Stimulated activated CD8-positive, alpha-beta memory T cell treated with anti-CD3 and anti-CD28 coated beads, Interleukin-4, amount 100 ng/mL, for 48 hours (primary cell): ENCODE data around the gene HELZ2.

Experiments
- DNase-seq: peaks from one replicate; pipeline ENCODE4 v3.0.0-alpha.2; 2020

Gene HELZ2

DNA sequence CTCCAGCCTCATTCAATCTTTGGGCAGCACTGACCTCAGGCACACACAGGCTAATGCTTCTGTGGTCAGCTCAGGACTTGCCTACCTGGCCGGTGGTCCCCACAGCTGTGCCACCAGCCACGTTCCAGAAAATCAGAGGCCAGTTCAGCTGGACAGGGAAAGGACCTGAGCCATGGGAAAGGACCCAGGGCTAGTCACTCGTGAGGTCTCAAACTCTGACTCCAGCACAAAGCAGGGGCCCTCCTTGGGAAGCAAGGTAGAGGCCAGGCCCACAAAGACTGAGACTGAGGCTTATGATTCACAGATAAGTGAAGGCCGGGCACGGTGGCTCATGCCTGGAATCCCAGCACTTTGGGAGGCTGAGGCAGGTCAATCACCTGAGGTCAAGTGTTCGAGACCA lies 22.4 kb upstream of the HELZ2 start:
- no peak for DNase-seq

- DNase-seq = no peak
Observed at GRCh38 chr20:63595416-63596127, 21.5 kb upstream of the HELZ2 start.

DNA sequence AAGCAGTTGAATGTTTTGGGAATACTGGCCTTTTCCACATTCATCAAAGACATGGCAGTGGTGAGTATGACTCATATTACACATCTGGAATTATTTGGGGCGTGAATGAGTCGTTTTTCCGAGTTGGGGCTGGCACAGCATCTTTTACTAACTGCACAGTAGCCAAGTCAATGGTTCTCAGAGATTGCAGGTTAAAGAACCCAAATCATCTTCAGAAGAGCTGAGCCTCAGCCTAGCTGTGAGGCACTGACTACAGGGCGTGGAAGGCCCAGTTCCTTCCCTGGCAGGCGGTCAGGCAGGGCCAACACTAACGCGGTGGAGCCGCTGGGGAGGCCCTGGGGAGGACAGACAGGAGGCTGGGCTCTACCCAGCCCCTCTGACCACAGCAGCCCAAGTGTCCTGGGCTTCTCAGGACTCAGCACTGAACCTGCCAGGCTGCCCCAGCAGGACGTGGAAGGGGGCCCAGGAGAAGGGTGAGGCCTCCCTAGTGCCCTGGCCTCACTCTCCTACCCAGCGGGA lies 20.1 kb upstream of the HELZ2 start:
- no peak for DNase-seq

- no peak for DNase-seq
Observed at GRCh38 chr20:63592661-63593060, 18.6 kb upstream of the HELZ2 start.

DNA sequence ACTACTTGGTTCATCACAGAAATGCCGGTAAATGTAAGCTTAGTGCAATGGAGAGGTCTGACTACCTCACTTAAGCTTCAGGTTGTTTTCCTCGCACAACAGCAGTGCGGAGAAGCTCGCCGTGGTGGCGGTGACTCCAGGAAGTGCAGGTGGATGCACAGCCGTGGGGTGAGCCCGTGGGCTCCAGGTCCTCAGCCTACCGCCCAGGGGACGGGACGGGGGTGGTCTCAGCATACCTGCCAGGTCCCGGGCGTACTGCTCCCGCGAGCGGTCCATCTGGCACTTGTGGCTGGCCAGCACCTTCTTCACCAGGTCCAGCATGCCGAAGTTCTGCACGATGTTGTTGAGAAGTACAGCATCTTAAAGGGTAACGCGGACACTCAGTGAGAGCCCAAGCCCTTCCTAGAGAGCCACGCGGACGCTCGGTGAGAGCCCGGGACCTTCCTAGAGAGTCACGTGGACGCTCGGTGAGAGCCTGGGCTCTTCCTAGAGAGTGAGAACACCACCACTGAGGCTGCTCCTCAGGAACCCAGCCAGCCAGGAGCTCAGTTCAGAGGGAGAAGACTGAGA lies 17.8 kb upstream of the HELZ2 start:
- no peak for DNase-seq

DNA sequence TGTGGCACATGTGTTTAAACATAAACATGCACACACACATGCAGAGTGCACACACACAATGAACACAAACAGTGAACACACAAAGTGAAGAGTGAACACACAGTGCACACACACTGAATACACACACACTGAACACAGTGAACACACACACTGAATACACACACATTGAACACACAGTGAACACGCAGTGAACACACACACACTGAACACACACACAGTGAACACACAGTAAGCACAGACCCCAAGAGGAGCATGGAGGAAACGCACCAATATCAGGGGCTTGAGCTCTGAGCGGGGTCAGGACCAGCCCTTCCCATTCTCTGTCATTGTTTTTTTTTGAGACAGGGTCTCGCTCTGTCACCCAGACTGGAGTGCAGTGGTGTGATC lies 17.1 kb upstream of the HELZ2 start:
- no peak for DNase-seq

DNA sequence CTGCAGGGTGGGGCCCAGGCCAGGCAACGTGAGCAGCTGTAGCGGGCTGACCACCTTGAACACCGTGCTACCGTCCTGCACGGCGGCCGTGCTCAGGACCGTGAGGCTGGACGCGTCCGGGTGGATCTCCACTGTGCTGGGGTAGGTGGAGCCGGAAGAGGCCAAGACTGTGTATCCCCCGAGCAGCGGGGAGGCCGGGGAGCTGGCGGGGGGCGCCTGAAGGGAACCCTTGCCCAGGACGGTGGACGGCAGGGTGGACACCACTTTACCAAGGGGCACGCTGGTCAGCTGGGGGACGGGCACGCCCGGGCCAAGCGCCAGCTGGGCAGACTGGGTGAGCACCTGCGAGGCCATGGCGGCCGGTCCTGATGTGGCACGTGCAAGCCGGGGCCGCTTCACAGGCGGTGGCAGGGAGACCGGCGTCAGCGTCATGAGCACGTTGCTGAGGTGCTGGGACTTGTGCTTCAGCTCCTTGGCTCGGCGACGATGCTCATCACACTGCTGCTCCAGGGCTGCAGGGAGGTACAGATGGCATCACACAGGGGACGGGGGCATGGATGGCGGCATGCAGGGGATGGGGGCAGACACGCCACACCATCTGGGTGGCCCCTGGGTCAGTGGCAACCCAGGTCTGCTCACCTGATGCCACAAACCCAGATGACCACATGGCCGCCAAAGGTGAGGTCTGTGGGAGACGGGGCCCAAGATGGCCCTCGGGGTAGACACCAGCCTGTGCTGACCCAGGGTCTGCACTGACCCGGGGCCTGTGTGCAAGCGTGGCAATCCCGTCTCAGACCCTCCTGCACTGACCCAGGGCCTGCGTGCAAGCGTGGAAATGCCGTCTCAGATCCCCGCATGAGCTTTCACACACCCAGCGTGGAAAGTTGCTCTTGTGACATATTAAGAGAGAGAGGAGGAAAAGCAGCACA lies 16.4 kb upstream of the HELZ2 start:
- no peak for DNase-seq

GRCh38 chr20:63589261-63590217 lies 15.5 kb upstream of the HELZ2 start:
- no peak for DNase-seq

- DNase-seq = no peak
Observed at GRCh38 chr20:63588641-63589041, 14.6 kb upstream of the HELZ2 start.

DNA sequence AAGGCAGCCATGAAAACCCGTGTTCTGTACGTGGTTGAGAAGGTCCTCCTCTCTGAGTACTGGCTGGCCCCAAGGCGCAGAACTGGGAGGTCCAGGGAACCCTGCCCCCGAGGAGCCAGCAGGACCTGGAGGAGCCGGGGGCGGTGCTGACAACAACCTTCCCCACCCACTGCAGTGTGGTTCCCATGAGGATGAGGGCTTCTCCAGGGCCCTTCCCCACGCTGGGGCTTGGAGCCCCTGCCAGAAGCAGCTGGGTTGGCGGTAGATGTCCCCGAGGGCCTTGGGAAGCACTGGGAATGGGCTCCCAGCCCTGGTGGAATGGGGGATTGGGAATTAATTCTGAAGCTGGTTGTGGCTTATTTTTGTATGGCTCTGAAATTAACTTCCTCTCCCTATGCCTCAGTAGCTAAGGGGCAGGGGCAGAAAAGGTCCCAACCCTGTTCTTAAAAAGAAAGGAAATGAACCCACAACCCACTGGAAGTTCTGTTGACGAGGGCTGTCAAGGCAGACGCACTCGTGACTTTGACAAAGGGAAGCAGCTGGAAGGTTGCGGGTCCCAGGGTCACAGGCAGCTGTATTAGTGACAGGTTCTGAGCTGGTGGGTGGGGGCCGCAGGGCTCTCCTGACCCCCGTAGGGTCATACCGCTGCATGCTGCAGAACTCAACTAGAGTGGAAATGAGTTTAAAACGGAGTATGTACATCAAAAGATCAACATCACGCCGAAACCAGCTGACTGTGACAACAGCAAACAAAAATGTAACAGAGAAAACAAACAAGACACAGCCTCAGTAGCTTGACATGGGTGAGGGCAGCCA lies 13.9 kb upstream of the HELZ2 start:
- DNase-seq = no peak

DNA sequence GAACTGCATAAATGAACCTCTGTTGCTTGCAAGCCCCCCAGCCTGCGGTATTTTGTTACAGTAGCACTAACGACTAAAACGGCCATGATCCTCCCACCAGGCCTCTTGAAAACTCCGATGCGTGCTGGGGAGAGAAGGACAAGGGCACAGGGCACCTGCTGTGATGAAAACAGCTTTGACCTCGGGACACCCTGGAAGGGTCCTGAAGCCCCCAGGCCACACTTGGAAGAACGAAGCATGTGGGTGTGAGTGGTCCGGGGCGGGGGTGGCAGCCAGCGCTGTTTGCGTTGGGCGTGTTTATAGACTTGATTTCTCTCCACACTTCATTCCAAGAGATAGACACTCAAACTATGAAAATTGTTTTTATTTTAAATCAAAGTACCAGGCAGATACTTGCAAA lies 13.2 kb upstream of the HELZ2 start:
- DNase-seq = no peak

DNA sequence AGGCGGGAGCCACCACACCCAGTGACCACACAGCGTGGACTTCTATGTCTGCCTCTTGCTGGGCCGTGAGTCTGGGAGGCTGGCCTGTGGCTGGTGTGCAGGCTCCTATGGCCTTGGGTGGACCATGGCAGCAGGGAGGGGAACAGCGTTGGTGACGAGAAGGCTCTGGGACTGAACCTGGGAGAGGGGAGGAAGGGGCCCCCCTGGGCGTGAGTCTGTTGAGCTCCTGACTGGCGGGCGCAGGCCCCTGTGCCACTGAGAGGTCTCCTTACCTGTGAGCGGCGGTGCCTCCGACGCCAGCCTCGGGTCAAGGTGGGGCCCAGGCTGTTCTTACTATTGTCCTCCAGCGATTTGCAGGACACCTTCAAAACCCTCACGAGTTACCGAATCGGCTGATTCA lies 12.8 kb upstream of the HELZ2 start:
- DNase-seq = no peak

GRCh38 chr20:63585616-63586565 lies 11.9 kb upstream of the HELZ2 start:
- no peak for DNase-seq

DNA sequence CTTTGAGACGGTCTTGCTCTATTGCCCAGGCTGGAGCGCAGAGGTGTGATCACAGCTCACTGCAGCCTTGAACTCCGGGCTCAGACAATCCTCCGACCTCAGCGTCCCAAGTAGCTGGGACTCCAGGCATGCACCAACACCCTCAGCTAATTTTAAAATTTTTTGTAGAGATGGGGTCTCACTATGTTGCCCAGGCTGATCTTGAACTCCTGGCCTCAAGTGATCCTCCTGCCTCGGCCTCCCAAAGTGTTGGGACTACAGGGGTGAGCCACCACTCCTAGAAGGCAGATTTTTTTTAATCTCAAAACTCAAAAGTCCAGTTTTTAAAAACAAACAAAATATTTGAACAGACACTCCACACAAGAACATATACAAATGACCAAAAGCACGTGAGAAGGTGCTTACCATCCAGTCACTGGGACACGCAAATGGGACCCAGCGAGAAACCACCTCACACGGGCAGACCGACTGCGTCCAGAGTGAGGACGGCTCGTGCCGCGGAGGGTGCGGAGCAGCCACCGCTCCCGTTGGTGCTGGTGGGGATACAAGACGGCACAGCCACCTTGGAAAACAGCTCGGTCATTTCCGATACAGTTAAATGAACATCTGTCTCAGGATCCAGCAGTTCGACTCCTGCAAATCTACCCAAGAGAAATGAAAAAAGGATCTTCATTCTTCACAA lies 8.5 kb upstream of the HELZ2 start:
- no peak for DNase-seq

DNA sequence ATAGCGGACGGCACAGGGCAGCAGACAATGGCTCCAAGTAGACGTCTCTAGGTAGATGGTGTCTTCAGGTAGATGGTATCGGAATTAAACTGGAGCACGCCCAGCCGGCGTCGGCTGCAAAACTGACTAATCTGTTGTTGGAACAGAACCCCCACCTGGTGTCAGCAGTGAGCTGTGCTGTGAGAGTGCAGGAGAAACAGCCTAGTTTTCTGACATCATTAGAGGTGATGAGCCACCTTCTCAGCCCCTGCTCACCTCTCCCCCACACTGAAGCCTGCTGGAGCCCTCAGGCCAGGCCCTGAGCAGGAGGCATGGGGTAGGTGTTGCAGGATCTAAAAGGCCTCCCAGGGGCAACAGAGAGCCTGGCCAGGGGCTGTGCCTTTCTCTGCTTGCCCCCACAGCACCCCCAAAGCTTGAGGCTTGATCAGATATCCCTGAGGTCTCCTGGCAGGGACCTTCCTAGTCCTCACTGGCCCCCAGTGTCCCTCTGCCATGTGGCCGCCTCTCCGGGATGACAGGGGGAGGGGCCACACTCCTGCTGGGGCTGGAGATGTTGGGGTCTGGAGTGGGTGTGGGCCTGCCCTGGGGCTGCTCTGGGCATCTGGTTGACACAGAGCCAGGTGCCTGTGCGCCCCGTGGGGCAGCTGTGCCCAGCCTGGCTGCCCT lies 6.9 kb upstream of the HELZ2 start:
- DNase-seq = peak; percentile 76

- no peak for DNase-seq
Observed at GRCh38 chr20:63579017-63579694, 5.1 kb upstream of the HELZ2 start.

DNA sequence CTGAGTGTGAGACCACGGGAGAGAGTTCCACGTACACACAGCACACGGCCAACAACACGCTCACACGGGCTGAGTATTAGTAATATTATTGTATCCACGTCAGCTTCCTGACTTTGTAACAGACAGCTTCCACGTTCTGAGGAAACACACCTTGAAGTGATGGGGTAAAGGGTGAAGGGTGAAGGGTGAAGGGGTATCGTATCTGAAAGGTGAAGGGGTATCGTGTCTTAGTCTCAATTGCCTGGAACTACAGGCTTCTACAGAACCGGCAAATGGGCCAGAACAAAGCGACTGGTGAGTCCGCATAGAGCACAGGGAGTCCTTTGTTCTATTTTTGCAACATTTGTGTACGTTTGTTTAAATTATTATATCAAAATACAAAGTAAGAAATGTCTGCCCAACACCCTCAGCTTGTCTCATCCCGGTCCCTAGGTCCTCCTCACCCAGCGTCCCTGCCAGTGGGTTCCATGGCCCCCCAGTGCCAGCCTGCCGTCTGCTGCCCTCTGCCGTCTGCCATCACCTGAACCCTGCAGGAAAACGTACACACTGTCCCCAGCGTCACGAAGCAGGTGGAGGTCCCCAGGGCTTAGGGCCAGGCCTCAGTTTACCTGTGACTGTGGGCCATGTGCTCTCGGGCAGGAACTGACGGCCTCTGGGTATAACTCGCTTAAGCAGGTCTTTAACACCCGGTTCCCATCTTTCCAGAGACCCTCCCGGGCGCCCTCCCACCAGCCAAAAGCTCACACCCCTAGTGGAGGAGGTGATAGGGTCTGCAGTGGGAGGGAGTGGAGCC lies 4.4 kb upstream of the HELZ2 start:
- DNase-seq = no peak
